NB4 (cell line): ENCODE data around the gene CABP4.
A peak's percentile ranks its signal among the peaks of the same experiment; 100 is the strongest.
"Not testable (repeated sequence)": the region's sequence is repeated elsewhere in the genome, so short reads cannot be mapped to it uniquely, and the experiment has no call there.

Experiments used
- DNase-seq: peaks from one replicate; pipeline ENCODE4 v3.0.0; 2010; ENCODE audit warnings: low read depth
- H3K4me3 ChIP-seq: one replicate; pipeline ENCODE4 v1.5.1; 2011; ENCODE audit warnings: mild to moderate bottlenecking, low read depth, low read length, moderate library complexity
- MYC ChIP-seq: IDR thresholded peaks from 2 replicates; pipeline ENCODE4 v1.6.1; 2011; ENCODE audit warnings: low read depth, low read length
- POLR2A ChIP-seq: IDR thresholded peaks from 2 replicates; pipeline ENCODE4 v1.6.1; 2011; ENCODE audit warnings: mild to moderate bottlenecking; ENCODE audit not compliant: insufficient read length; ENCODE audit errors: extremely low read depth
- TF ChIP-seq, protein P1 (sequence below): IDR thresholded peaks from one replicate; pipeline ENCODE4 v1.5.1; 2012; ENCODE audit warnings: low read depth, low read length
- TF ChIP-seq, protein P2 (sequence below): IDR thresholded peaks from 2 replicates; pipeline ENCODE4 v1.6.1; 2011; ENCODE audit warnings: low read depth, low read length

Gene CABP4

DNA sequence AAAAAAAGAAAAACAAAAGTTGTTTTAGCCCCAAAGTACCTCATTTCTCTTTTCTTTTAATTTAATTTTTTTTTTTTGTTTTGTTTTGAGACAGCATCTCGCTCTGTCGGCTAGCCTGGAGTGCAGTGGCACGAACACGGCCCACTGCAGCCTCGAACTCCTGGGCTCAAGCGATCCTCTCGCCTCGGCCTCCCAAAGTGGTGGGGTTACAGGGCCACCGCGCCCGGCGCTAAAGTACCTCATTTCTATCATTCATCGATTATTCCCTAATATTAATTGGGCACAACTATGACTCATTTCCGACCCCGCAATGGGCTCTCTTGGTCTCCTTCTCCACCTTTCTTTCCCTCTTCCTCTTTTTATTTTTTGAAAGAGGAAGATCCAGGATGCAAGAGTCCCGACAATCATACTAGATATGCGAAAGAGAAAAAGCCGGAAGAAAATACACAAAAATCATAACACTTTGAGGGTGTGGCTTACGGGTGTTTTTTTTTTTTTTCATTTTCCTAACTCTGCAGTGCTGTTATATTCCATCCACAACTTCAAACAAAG, 27.2 kb downstream of the CABP4 start:
- DNase-seq: no peak
- TF ChIP-seq, protein P1, sequence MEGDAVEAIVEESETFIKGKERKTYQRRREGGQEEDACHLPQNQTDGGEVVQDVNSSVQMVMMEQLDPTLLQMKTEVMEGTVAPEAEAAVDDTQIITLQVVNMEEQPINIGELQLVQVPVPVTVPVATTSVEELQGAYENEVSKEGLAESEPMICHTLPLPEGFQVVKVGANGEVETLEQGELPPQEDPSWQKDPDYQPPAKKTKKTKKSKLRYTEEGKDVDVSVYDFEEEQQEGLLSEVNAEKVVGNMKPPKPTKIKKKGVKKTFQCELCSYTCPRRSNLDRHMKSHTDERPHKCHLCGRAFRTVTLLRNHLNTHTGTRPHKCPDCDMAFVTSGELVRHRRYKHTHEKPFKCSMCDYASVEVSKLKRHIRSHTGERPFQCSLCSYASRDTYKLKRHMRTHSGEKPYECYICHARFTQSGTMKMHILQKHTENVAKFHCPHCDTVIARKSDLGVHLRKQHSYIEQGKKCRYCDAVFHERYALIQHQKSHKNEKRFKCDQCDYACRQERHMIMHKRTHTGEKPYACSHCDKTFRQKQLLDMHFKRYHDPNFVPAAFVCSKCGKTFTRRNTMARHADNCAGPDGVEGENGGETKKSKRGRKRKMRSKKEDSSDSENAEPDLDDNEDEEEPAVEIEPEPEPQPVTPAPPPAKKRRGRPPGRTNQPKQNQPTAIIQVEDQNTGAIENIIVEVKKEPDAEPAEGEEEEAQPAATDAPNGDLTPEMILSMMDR: no peak
- TF ChIP-seq MYC (peak; percentile 58), POLR2A (no peak)
- TF ChIP-seq, protein P2, sequence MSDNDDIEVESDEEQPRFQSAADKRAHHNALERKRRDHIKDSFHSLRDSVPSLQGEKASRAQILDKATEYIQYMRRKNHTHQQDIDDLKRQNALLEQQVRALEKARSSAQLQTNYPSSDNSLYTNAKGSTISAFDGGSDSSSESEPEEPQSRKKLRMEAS: no peak
- H3K4me3 ChIP-seq: peak overlapping the region; percentile 88

DNA sequence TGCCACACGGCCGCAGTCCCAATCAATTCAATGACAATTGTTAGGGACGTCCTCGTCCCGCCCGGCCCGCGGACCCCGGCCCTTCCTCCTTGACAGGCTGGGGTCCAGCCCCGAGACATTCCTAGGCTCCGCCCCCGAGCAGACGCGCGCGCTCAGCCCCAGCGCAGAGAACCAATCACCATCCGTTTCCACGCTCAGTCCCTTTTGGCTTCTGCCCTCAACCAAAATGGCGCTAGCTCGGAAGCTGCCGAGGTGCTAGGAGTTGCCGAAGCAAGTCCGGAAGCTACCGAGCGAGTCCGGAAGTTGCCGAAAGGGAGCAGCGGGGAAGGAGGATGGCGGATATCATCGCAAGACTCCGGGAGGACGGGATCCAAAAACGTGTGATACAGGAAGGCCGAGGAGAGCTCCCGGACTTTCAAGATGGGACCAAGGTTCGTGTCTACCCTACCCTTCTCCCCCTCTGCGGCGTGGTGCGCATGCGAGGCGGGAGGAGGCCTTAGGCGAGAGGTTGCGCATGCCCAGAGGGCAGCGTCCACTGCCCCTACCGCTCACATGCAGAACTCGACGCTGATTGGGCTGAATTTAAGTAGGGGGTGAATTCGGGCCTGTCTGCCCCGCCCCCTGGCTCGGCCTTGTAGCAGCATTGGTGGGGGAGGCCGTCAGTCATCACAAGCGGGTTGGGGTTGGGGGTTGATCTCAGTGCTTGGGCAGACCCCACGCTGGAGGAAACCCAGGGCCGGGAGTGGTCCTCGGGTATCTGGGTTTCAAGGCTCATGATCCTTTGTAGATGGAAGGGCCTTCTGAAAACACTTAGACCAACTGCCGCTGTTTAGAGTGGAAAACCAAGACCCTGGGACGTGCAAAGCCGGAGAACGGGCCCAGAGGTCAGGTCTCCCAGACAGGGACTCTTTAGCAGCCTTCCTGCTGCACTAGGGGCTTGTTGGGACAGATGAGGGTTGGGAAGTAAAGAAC, 28.0 kb downstream of the CABP4 start, which contains the start of gene AIP:
Gene AIP (plus strand): TSS at position 200 of the 972 bp plus-strand sequence. CDS start 133 bp downstream, at position 333.
- peak within 1 kb of the TSS; percentile 88 for H3K4me3 ChIP-seq
- peak; percentile 99 for DNase-seq
- no peak for TF ChIP-seq MYC
- TF ChIP-seq POLR2A: peak; percentile 55
- TF ChIP-seq, protein P2: peak; percentile 97
- TF ChIP-seq, protein P1: no peak

DNA sequence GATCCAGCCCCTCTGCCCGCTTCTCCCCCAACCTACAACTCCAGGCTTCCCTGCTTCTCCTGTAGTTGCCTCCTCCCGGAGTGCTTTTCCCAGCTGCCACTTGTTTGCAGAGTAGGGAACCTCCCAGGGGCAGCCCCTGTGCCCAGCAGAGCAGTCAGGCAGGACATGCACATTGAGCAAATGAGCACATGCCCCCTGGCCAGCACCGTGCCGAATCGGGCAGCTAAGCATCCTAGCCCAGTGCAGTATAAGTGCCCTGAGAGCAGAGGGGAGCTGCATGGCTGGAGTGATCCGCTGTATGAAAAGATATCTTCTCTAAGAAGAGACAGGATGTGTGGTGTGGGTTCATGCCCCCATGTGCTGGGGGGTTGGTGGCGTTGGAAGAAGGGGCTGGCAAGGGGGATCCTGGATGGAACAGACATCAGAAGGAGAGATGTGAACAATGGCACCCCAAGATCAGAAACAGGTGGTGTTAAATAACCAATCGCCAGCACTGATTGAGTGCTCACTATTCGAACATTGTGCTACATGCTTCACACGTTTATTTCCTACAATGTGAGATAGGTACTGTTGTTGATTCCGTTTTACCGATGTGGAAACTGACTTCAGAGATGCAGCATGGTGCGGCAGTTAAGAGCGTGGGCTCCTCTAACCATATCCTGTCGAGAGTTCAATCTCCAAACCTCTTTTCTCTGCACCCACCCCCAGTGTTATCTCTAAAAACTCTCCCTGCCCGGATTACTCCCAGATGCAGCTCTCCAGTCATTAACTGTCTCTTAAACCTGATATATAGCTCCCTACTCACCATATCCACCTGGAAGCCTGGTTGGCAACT, 28.9 kb downstream of the CABP4 start:
- TF ChIP-seq, protein P2: peak; percentile 52; the same call in 1 of the 2 replicates
- TF ChIP-seq POLR2A: no peak
- TF ChIP-seq MYC: no peak
- TF ChIP-seq, protein P1: no peak
- H3K4me3 ChIP-seq: peak overlapping the region; percentile 88
- peak; percentile 19 for DNase-seq

DNA sequence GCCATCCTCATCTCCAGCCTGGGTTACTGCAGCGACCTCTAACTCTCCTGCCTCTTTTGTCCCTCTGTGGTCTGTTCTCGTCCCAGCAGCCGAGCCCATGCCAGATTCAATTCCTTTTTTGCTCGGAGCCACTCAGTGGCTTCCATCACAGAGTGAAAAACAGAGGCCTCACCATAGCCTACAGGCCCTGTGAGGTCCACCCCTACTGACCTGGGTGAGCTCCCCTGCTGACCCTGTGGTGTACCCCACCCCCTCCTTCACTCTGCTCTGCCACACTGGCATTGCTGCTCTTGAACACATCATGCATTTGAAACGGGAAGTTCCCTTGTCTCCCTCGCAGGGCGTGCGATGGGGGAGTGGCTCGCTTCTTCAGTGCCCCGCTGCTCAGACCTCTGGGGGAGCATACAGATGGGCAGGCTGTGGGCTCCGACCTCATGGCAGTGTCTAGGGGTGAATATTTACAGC, 29.7 kb downstream of the CABP4 start:
- TF ChIP-seq POLR2A (no peak), MYC (peak; percentile 68)
- TF ChIP-seq, protein P2: peak; percentile 83
- DNase-seq: peak; percentile 90
- H3K4me3 ChIP-seq: peak overlapping the region; percentile 88

DNA sequence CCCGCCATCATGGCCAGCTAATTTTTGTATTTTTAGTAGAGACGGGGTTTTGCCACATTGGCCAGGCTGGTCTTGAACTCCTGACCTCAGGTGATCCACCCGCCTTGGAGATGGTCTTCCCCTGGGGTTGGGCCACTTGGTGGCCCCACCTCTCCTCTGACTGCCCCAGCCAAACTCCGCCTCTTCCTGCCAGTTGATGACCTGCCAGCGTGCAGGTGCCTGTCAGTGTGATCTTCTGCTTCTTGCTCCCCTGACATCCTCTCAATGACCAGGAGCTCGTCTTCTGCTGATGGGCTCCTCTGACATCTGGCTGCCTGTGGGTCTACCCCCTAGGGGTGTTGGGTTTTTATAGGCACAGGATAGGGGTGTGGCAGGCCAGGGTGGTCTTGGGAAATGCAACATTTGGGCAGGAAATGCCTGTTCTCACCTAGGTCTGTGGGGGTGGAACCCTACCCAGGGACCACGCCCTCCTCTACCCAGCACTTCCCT, 30.8 kb downstream of the CABP4 start:
- H3K4me3 ChIP-seq: not testable (repeated sequence)
- DNase-seq: peak; percentile 29

DNA sequence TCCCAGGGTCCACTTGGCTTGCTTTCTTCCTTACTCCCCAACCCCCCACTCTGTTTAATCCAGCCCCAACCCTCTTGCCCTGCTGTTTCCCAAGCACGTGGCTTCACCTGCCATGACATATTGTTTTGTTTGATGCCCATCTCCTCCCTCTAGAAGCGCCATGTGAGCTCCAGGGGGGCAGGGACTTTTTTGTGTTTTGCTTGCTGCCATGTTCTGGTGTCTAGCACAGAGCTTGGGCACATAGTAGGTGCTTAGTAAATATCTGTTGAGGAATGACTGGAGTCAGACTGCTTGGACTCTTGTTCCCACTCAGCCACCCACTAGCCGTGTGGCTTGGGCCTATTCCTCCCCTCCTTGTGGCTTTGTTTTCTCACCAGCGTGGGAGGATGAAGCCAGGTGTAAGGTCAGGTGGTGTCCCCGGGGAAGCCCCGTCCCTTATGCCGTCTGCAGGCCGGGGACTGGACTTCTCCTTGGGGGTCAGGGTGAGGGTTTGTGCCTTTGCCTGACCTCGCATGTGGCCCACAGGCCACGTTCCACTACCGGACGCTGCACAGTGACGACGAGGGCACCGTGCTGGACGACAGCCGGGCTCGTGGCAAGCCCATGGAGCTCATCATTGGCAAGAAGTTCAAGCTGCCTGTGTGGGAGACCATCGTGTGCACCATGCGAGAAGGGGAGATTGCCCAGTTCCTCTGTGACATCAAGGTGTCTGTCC, 31.5 kb downstream of the CABP4 start:
- TF ChIP-seq POLR2A (no peak), MYC (no peak)
- TF ChIP-seq, protein P2: no peak
- TF ChIP-seq, protein P1: no peak
- no peak for DNase-seq
- no peak overlapping the region for H3K4me3 ChIP-seq
